GM12878 (cell line): ENCODE data around the gene USH2A. TPM values are rescaled to one million over a fixed set of nuclear protein-coding genes. Genes with fewer than 3 reads are reported as not detected.
A peak's percentile ranks its signal among the peaks of the same experiment; 100 is the strongest.

Experiments
- ATAC-seq: fragments of 200-7000 bp; cut with Tn5 transposase; 3 replicates; pipeline ENCODE4 v1.9.1; 2020; ENCODE audit warnings: mild to moderate bottlenecking, moderate library complexity
- BruUV-seq: library from RNA; stranded (reverse); fragments of 400-500 nt; replicated peaks from 2 replicates; lab custom pipeline; 2021; lab: Mats Ljungman, UMichigan
- CTCF ChIA-PET: fragments of 300-600 bp; sonication (Branson Sonifier 250); formaldehyde crosslinking; extraction: SDS; loops from one replicate; lab custom pipeline; 2021; ENCODE audit warnings: inconsistent platforms; lab: Yijun Ruan, JAX
- POLR2A ChIA-PET: fragments of 350-600 bp; formaldehyde crosslinking; extraction: SDS; loops from one replicate; lab custom pipeline; 2021; ENCODE audit warnings: inconsistent platforms; lab: Charles Lee
- RAD21 ChIA-PET: fragments of 300-600 bp; sonication (Branson Sonifier 250); formaldehyde crosslinking; loops from one replicate; lab custom pipeline; 2023; ENCODE audit warnings: antibody characterized with exemption; ENCODE audit not compliant: unreplicated experiment; lab: Charles Lee
- SMC1A ChIA-PET: fragments of 300-600 bp; sonication (Branson Sonifier 250); formaldehyde crosslinking; loops from one replicate; lab custom pipeline; 2023; ENCODE audit not compliant: unreplicated experiment, uncharacterized antibody; lab: Charles Lee
- DNase-seq: peaks from one replicate; pipeline ENCODE4 v3.0.0-alpha.2; 2011; ENCODE audit warnings: low read depth, low spot score
- FAIRE-seq: peaks from 3 replicates; lab custom pipeline; 2011; peaks lifted over from hg19 to GRCh38; lab: Jason Lieb, UNC
- H2AFZ ChIP-seq: 2 replicates; pipeline ENCODE4 v1.6.0; 2011; ENCODE audit warnings: low read depth, low read length, control low read depth; ENCODE audit not compliant: control insufficient read depth
- H3K27ac ChIP-seq: 2 replicates; pipeline ENCODE4 v1.5.1; 2011; ENCODE audit warnings: control low read depth; ENCODE audit not compliant: control insufficient read depth, insufficient read depth
- H3K27me3 ChIP-seq, 2 experiments: replicated peaks in 1 of 2; 2 replicates each; pipeline versions ENCODE4 v1.6.0 to v1.6.1; 2011; ENCODE audit warnings: low read length in 1 of 2; ENCODE audit not compliant: control insufficient read depth in 2 of 2, insufficient read depth in 2 of 2
- H3K36me3 ChIP-seq, 2 experiments: 2 replicates each; pipeline ENCODE4 v1.5.1; 2011; ENCODE audit warnings: low read length in 1 of 2; ENCODE audit not compliant: control insufficient read depth in 2 of 2, insufficient read depth in 2 of 2
- H3K4me1 ChIP-seq: 2 replicates; pipeline ENCODE4 v1.6.1; 2011; ENCODE audit warnings: mild to moderate bottlenecking, low read length, moderate library complexity, mixed read lengths; ENCODE audit not compliant: control insufficient read depth, insufficient read depth
- H3K4me2 ChIP-seq: 2 replicates; pipeline ENCODE4 v1.6.0; 2011; ENCODE audit warnings: control low read depth; ENCODE audit not compliant: control insufficient read depth, insufficient read depth
- H3K4me3 ChIP-seq: fragments of 200-600 bp; sonication (generic); 2 replicates; pipeline ENCODE4 v1.5.1; 2016
- H3K79me2 ChIP-seq: 2 replicates; pipeline ENCODE4 v1.6.0; 2011; ENCODE audit warnings: low read length; ENCODE audit not compliant: control insufficient read depth, insufficient read depth
- H3K9ac ChIP-seq: 2 replicates; pipeline ENCODE4 v1.8.0; 2011; ENCODE audit warnings: low read length, control low read depth, mixed read lengths; ENCODE audit not compliant: control insufficient read depth, insufficient read depth
- H3K9me3 ChIP-seq: replicated peaks from 3 replicates; pipeline ENCODE4 v1.5.1; 2011; ENCODE audit warnings: mild to moderate bottlenecking, low read length; ENCODE audit not compliant: control insufficient read depth, insufficient read depth
- H4K20me1 ChIP-seq: 2 replicates; pipeline ENCODE4 v1.6.0; 2011; ENCODE audit not compliant: control insufficient read depth, insufficient read depth
- DPF2 ChIP-seq: fragments of 450-650 bp; IDR thresholded peaks from 2 replicates; pipeline ENCODE4 v1.6.1; 2017; ENCODE audit warnings: mild to moderate bottlenecking
- ESRRA ChIP-seq: IDR thresholded peaks from 2 replicates; pipeline ENCODE4 v1.6.1; 2012; ENCODE audit warnings: mild to moderate bottlenecking, low read length, improper control_type of control experiment
- IKZF1 ChIP-seq: fragments of 450-650 bp; conservative IDR thresholded peaks from 2 replicates; pipeline ENCODE4 v1.6.1; 2017; ENCODE audit warnings: antibody characterized with exemption, mild to moderate bottlenecking
- MTA2 ChIP-seq: fragments of 450-650 bp; IDR thresholded peaks from 2 replicates; pipeline ENCODE4 v1.6.1; 2016; ENCODE audit warnings: low read depth, mild to moderate bottlenecking, moderate library complexity
- NR2C1 ChIP-seq: fragments of 450-650 bp; IDR thresholded peaks from 2 replicates; pipeline ENCODE4 v1.6.1; 2017; ENCODE audit warnings: antibody characterized with exemption, mild to moderate bottlenecking, moderate library complexity
- NR2F1 ChIP-seq: fragments of 450-650 bp; conservative IDR thresholded peaks from 2 replicates; pipeline ENCODE4 v1.6.1; 2017; ENCODE audit warnings: mild to moderate bottlenecking
- POLR2AphosphoS2 ChIP-seq: IDR thresholded peaks from 2 replicates; pipeline ENCODE4 v1.6.1; 2011; ENCODE audit warnings: low read depth, mild to moderate bottlenecking, low read length, improper control_type of control experiment, moderate library complexity
- whole genome bisulfite sequencing: methylation state at CpG from one replicate; pipeline ENCODE4 v1.1.6; 2016; ENCODE audit warnings: low lambda C conversion rate; ENCODE audit not compliant: insufficient replicate concordance, insufficient coverage; ENCODE audit errors: missing lambda C conversion rate; 5-methylcytosine and 5-hydroxymethylcytosine counted together
- in situ Hi-C: fragments of 300-500 bp; cut with MboI; formaldehyde crosslinking; loops from 9 replicates; pipeline ENCODE4 v1.14.3; 2018; ENCODE audit warnings: mixed read lengths
- intact Hi-C: fragments of 100-400 bp; cut with micrococcal nuclease; formaldehyde crosslinking; loops from one replicate; pipeline ENCODE4 v1.14.2; 2022; ENCODE audit not compliant: unreplicated experiment
- polyA plus RNA-seq, 11 experiments: library from polyadenylated mRNA; depleted of rRNA in 4 of 11; unstranded in 6 of 11; stranded (reverse) in 5 of 11; fragments of >200 nt; fragmentation: Nextera tagmentation in 4 of 11; fragmentation: Illumina TruSeq in 1 of 11; extraction: Ambion mirVana in 4 of 11; extraction: Trizol in 1 of 11; gene quantifications; 1 replicate in 1 of 11; 2 replicates in 10 of 11; pipeline versions ENCODE4 v1.2.1 to v1.2.3, GENCODE V29; 2011 to 2016; ENCODE audit warnings: inconsistent platforms in 2 of 11, missing spikeins in 2 of 11, low read depth in 1 of 11
- total RNA-seq, 4 experiments: library from RNA; depleted of rRNA in 3 of 4; stranded (reverse); fragments of >200 nt in 3 of 4; fragmentation: Illumina TruSeq in 1 of 4; extraction: Trizol in 1 of 4; gene quantifications; 2 replicates each; pipeline versions ENCODE4 v1.2.1 to v1.2.3, GENCODE V29; 2013 to 2021
- TF ChIP-seq, protein P1 (sequence below): fragments of 450-650 bp; IDR thresholded peaks from 2 replicates; pipeline ENCODE4 v1.6.1; 2017; ENCODE audit warnings: mild to moderate bottlenecking, moderate library complexity
- TF ChIP-seq, protein P2 (sequence below): fragments of 450-650 bp; IDR thresholded peaks from 2 replicates; pipeline ENCODE4 v1.6.1; 2017; ENCODE audit warnings: low read depth, mild to moderate bottlenecking, moderate library complexity

USH2A gene
- total and polyA plus RNA-seq, 10 of the 15 experiments (the other 5 are each of a cell fraction or from before 2014, with no cell fraction given): under 0.01 to 0.20 (median 0.01) TPM; not detected in 2

DNA sequence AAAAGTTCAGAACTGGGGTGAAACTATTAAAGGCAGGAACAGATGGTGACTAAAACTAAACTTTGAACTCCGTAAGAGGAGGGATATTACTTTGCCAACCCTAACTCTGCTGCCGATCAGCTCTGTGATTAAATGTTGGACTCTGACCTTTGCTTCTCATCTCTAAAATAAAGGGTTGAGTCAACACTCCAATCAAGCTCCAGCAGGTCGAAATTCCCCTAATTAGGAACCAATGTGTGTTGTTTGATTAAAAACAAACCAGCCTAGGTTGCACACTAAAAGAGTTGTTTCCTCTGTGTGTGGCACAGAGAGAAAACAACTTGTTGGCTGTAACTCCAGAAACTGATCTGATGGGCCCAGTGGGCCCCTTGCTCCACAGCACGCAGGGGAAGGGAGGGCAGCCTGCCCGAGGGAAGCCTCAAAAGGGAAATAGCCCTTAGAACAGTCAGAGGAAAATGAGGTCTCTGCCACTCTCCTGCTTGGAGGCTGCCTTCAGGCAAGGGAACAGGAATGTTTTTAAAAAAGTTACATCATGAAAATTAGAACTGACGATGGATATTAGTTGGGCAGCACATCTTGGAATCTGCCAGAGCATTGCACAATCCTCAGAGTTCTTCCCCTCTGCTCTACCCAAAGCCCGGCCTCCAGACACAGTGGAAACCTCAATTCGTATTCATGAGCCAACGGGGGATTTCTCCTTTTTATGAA lies 786.8 kb downstream of the USH2A start:
- BruUV-seq: no TSS peak
- Histone ChIP-seq H3K79me2 (no peaks in the 10 kb centered on the region), H3K9ac (no peak overlapping the region), H3K9me3 (no peaks in the 10 kb centered on the region), H3K4me1 (no peaks in the 10 kb centered on the region), H3K27me3 (no peaks in the 10 kb centered on the region), H3K4me3 (no peak overlapping the region), H2AFZ (no peak overlapping the region), H3K36me3 (no peaks in the 10 kb centered on the region), H4K20me1 (no peaks in the 10 kb centered on the region), H3K4me2 (no peak overlapping the region), H3K27ac (no peak overlapping the region)
- CTCF ChIA-PET: no interaction called here
- peak; percentile 77 for ATAC-seq
- in situ Hi-C loops: no loop called here
- peak; percentile 63 for TF ChIP-seq DPF2
- TF ChIP-seq MTA2: peak; percentile 77
- TF ChIP-seq IKZF1: peak; percentile 29; the same call in 1 of the 2 replicates
- TF ChIP-seq, protein P1, sequence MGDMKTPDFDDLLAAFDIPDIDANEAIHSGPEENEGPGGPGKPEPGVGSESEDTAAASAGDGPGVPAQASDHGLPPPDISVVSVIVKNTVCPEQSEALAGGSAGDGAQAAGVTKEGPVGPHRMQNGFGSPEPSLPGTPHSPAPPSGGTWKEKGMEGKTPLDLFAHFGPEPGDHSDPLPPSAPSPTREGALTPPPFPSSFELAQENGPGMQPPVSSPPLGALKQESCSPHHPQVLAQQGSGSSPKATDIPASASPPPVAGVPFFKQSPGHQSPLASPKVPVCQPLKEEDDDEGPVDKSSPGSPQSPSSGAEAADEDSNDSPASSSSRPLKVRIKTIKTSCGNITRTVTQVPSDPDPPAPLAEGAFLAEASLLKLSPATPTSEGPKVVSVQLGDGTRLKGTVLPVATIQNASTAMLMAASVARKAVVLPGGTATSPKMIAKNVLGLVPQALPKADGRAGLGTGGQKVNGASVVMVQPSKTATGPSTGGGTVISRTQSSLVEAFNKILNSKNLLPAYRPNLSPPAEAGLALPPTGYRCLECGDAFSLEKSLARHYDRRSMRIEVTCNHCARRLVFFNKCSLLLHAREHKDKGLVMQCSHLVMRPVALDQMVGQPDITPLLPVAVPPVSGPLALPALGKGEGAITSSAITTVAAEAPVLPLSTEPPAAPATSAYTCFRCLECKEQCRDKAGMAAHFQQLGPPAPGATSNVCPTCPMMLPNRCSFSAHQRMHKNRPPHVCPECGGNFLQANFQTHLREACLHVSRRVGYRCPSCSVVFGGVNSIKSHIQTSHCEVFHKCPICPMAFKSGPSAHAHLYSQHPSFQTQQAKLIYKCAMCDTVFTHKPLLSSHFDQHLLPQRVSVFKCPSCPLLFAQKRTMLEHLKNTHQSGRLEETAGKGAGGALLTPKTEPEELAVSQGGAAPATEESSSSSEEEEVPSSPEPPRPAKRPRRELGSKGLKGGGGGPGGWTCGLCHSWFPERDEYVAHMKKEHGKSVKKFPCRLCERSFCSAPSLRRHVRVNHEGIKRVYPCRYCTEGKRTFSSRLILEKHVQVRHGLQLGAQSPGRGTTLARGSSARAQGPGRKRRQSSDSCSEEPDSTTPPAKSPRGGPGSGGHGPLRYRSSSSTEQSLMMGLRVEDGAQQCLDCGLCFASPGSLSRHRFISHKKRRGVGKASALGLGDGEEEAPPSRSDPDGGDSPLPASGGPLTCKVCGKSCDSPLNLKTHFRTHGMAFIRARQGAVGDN: peak; percentile 44; the same call in 1 of the 2 replicates
- TF ChIP-seq NR2F1: peak; percentile 80
- TF ChIP-seq, protein P2, sequence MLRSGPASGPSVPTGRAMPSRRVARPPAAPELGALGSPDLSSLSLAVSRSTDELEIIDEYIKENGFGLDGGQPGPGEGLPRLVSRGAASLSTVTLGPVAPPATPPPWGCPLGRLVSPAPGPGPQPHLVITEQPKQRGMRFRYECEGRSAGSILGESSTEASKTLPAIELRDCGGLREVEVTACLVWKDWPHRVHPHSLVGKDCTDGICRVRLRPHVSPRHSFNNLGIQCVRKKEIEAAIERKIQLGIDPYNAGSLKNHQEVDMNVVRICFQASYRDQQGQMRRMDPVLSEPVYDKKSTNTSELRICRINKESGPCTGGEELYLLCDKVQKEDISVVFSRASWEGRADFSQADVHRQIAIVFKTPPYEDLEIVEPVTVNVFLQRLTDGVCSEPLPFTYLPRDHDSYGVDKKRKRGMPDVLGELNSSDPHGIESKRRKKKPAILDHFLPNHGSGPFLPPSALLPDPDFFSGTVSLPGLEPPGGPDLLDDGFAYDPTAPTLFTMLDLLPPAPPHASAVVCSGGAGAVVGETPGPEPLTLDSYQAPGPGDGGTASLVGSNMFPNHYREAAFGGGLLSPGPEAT: peak; percentile 29; the same call in 1 of the 2 replicates
- TF ChIP-seq NR2C1: peak; percentile 56
- no peak for TF ChIP-seq ESRRA
- no peak for TF ChIP-seq POLR2AphosphoS2
- no peak for FAIRE-seq
- SMC1A ChIA-PET: interaction anchor here (1.0 to 2.0 kb wide), 4 partner anchors 10 to 31 kb away, joined by 3 to 9 read pairs (median 4); no protein-coding TSS in a partner anchor
- intact Hi-C loops: no loop called here
- DNase-seq: no peak
- RAD21 ChIA-PET: interaction anchor here (1.0 to 2.1 kb wide), 4 partner anchors 17 to 255 kb away, joined by 3 to 9 read pairs (median 4); no protein-coding TSS in a partner anchor
- POLR2A ChIA-PET: interaction anchor here (0.9 to 1.8 kb wide), 3 partner anchors 14 to 32 kb away, joined by 3 to 6 read pairs (median 4); no protein-coding TSS in a partner anchor
- 26% methylated on average over 9 of the region's 9 CpGs for WGBS
